ENCODE results near the gene OPN3. TPM values are rescaled to one million over a fixed set of nuclear protein-coding genes. Genes with fewer than 3 reads are reported as not detected.

OPN3 gene
- total RNA-seq, 1 experiment from 2014 or later, result 45.6 TPM

GRCh38 chr1:241611063-241611462 is 29.1 kb downstream of the OPN3 start:
- peak; percentile 92 for DNase-seq (ENCODE audit: unreplicated experiment)
- peaks cover 25% of the 10 kb centered on the region for H3K36me3 Mint-ChIP-seq (ENCODE audit: insufficient read depth, unreplicated experiment)
- TF ChIP-seq, protein P1, sequence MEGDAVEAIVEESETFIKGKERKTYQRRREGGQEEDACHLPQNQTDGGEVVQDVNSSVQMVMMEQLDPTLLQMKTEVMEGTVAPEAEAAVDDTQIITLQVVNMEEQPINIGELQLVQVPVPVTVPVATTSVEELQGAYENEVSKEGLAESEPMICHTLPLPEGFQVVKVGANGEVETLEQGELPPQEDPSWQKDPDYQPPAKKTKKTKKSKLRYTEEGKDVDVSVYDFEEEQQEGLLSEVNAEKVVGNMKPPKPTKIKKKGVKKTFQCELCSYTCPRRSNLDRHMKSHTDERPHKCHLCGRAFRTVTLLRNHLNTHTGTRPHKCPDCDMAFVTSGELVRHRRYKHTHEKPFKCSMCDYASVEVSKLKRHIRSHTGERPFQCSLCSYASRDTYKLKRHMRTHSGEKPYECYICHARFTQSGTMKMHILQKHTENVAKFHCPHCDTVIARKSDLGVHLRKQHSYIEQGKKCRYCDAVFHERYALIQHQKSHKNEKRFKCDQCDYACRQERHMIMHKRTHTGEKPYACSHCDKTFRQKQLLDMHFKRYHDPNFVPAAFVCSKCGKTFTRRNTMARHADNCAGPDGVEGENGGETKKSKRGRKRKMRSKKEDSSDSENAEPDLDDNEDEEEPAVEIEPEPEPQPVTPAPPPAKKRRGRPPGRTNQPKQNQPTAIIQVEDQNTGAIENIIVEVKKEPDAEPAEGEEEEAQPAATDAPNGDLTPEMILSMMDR (IDR thresholded peaks at IDR 0.05; ENCODE audit: unreplicated experiment), result peak; percentile 78
- ChIA-PET CTCF (interaction anchor here (0.5 to 9.1 kb wide), 85 partner anchors 9 to 1655 kb away, joined by 3 to 173 read pairs (median 5); partner anchors contain the start of genes CHML, EXO1, FH and KMO), POLR2A (interaction anchor here (0.8 to 8.6 kb wide), 29 partner anchors 9 to 277 kb away, joined by 3 to 126 read pairs (median 9); partner anchors contain the start of genes CHML, EXO1, FH and KMO)
- peaks cover 42% of the 10 kb centered on the region for H3K4me1 Mint-ChIP-seq (ENCODE audit: insufficient read depth, unreplicated experiment)
- no peaks in the 10 kb centered on the region for H3K27me3 Mint-ChIP-seq (ENCODE audit: insufficient read depth, unreplicated experiment)
- H3K9me3 Mint-ChIP-seq (ENCODE audit: unreplicated experiment), result no peaks in the 10 kb centered on the region
- no TSS peak for BruUV-seq (replicated peaks)
- H3K4me3 Mint-ChIP-seq (ENCODE audit: unreplicated experiment), result no peak overlapping the region
- H3K27ac Mint-ChIP-seq (ENCODE audit: low read depth, unreplicated experiment), result no peak overlapping the region
- intact Hi-C loops (cut with micrococcal nuclease), result loop anchor here (1.0 to 5.0 kb wide), 8 partner anchors 16 to 406 kb away; no protein-coding TSS in a partner anchor

- Mint-ChIP-seq H3K27ac (ENCODE audit: low read depth, unreplicated experiment) (no peak overlapping the region), H3K27me3 (ENCODE audit: insufficient read depth, unreplicated experiment) (no peaks in the 10 kb centered on the region), H3K4me1 (ENCODE audit: insufficient read depth, unreplicated experiment) (peaks cover 42% of the 10 kb centered on the region), H3K36me3 (ENCODE audit: insufficient read depth, unreplicated experiment) (peaks cover 25% of the 10 kb centered on the region), H3K9me3 (ENCODE audit: unreplicated experiment) (no peaks in the 10 kb centered on the region), H3K4me3 (ENCODE audit: unreplicated experiment) (no peak overlapping the region)
- TF ChIP-seq, protein P1 (IDR thresholded peaks at IDR 0.05; ENCODE audit: unreplicated experiment), result no peak
- intact Hi-C loops (cut with micrococcal nuclease), result loop anchor here (2.0 to 5.0 kb wide), 3 partner anchors 79 to 407 kb away; no protein-coding TSS in a partner anchor
- CTCF ChIA-PET, result interaction anchor here (0.5 to 9.1 kb wide), 74 partner anchors 8 to 1656 kb away, joined by 3 to 173 read pairs (median 6); partner anchors contain the start of genes CHML, EXO1, FH and KMO
- no TSS peak for BruUV-seq (replicated peaks)
- peak; percentile 61 for DNase-seq (ENCODE audit: unreplicated experiment)
- POLR2A ChIA-PET, result interaction anchor here (0.6 to 8.6 kb wide), 35 partner anchors 8 to 1643 kb away, joined by 3 to 126 read pairs (median 7); partner anchors contain the start of genes CHML, EXO1, FH and KMO
Observed at GRCh38 chr1:241610056-241610815, 29.9 kb downstream of the OPN3 start.

DNA sequence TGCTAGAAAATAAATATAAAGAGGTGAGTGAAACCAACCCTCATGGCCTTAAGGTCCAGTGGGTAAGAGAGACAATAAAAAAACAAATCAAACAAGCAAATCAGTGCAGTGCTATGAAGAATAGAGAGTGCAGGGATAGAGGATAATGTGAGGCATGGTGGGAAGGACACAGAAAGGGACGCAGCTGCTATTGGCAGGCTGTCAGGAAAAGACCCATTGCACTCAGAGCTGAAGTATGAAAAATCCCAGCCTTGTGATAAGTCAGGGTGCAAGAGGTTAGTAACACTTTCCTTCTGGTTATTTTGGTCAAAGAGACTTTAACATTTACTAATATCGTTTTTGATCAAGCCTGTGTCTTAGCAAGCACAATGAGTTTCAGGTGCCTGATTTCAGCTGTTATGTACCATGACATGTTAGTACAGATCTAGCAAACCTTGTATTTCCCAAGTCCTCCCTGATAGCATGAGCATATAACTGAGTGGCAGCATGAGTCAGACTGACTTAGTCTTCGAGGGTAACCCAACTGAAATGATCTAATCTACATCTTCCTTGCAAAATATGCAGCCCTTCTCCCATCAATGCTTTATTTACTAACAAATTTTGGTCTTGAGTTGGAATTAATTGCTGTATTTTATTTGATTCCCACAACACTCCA is 31.7 kb downstream of the OPN3 start:
- Mint-ChIP-seq H3K27ac (ENCODE audit: low read depth, unreplicated experiment) (peak overlapping the region; percentile 21), H3K4me3 (ENCODE audit: unreplicated experiment) (peak overlapping the region; percentile 15), H3K9me3 (ENCODE audit: unreplicated experiment) (no peaks in the 10 kb centered on the region), H3K36me3 (ENCODE audit: insufficient read depth, unreplicated experiment) (peaks cover 26% of the 10 kb centered on the region), H3K4me1 (ENCODE audit: insufficient read depth, unreplicated experiment) (peaks cover 43% of the 10 kb centered on the region), H3K27me3 (ENCODE audit: insufficient read depth, unreplicated experiment) (no peaks in the 10 kb centered on the region)
- BruUV-seq (replicated peaks), result no TSS peak
- TF ChIP-seq, protein P1 (IDR thresholded peaks at IDR 0.05; ENCODE audit: unreplicated experiment), result no peak
- POLR2A ChIA-PET, result interaction anchor here (0.5 to 8.6 kb wide), 22 partner anchors 8 to 1139 kb away, joined by 3 to 126 read pairs (median 4); partner anchors contain the start of genes CHML, FH, KMO and OPN3
- peak; percentile 92 for DNase-seq (ENCODE audit: unreplicated experiment)
- CTCF ChIA-PET, result interaction anchor here (0.7 to 9.1 kb wide), 8 partner anchors 13 to 287 kb away, joined by 3 to 155 read pairs (median 4); no protein-coding TSS in a partner anchor
- intact Hi-C loops (cut with micrococcal nuclease), result no loop called here

Data from MCF 10A (cell line).